ENCODE data around the gene SELENON.

The SELENON gene

GRCh38 chr1:25768999-25769398 lies 31.0 kb upstream of the SELENON start:
- Histone ChIP-seq H3K4me3 (IDR thresholded peaks at IDR 0.05; ENCODE audit: insufficient read depth, low read depth, low read length) (no peak overlapping the region), H3K27ac (no peak overlapping the region; the same call in 1 of the 2 replicates), H4K20me1 (ENCODE audit: insufficient read depth) (no peaks in the 10 kb centered on the region), H3K79me2 (ENCODE audit: insufficient read depth, low read depth) (no peaks in the 10 kb centered on the region), H3K4me2 (no peak overlapping the region), H3K27me3 (ENCODE audit: insufficient read depth, low read depth) (no peaks in the 10 kb centered on the region), H2AFZ (ENCODE audit: low read depth) (no peak overlapping the region), H3K9ac (no peak overlapping the region; the same call in 1 of the 2 replicates), H3K36me3 (ENCODE audit: insufficient read depth) (no peaks in the 10 kb centered on the region), H3K4me1 (ENCODE audit: low read depth, poor library complexity, severe bottlenecking) (peaks cover 89% of the 10 kb centered on the region)
- no peak for TF ChIP-seq CTCF (conservative IDR thresholded peaks at IDR 0.05; ENCODE audit: low read depth, low read length)

- Histone ChIP-seq H3K36me3 (ENCODE audit: insufficient read depth) (no peaks in the 10 kb centered on the region), H3K27ac (no peak overlapping the region; the same call in 1 of the 2 replicates), H2AFZ (ENCODE audit: low read depth) (no peak overlapping the region), H3K9ac (no peak overlapping the region), H3K4me1 (ENCODE audit: low read depth, poor library complexity, severe bottlenecking) (peaks cover 89% of the 10 kb centered on the region), H3K4me2 (no peak overlapping the region; the same call in 1 of the 2 replicates), H3K4me3 (IDR thresholded peaks at IDR 0.05; ENCODE audit: insufficient read depth, low read depth, low read length) (no peak overlapping the region), H3K79me2 (ENCODE audit: insufficient read depth, low read depth) (no peaks in the 10 kb centered on the region), H3K27me3 (ENCODE audit: insufficient read depth, low read depth) (no peaks in the 10 kb centered on the region), H4K20me1 (ENCODE audit: insufficient read depth) (no peaks in the 10 kb centered on the region)
- no peak for TF ChIP-seq CTCF (conservative IDR thresholded peaks at IDR 0.05; ENCODE audit: low read depth, low read length)
These were observed 30.2 kb upstream of the SELENON start for GRCh38 chr1:25769625-25770383.

- H3K27ac ChIP-seq, result peak overlapping the region; percentile 97; the same call in 1 of the 2 replicates
These were observed 29.3 kb upstream of the SELENON start for GRCh38 chr1:25770541-25771220.

More at GRCh38 chr1:25770541-25771220, 29.3 kb upstream of the SELENON start:
- Histone ChIP-seq H3K27me3 (ENCODE audit: insufficient read depth, low read depth) (no peaks in the 10 kb centered on the region), H3K79me2 (ENCODE audit: insufficient read depth, low read depth) (no peaks in the 10 kb centered on the region), H3K4me1 (ENCODE audit: low read depth, poor library complexity, severe bottlenecking) (peaks cover 87% of the 10 kb centered on the region), H4K20me1 (ENCODE audit: insufficient read depth) (no peaks in the 10 kb centered on the region), H2AFZ (ENCODE audit: low read depth) (no peak overlapping the region), H3K4me3 (IDR thresholded peaks at IDR 0.05; ENCODE audit: insufficient read depth, low read depth, low read length) (no peak overlapping the region), H3K36me3 (ENCODE audit: insufficient read depth) (no peaks in the 10 kb centered on the region), H3K9ac (no peak overlapping the region), H3K4me2 (peak overlapping the region; percentile 56; the same call in 1 of the 2 replicates)
- no peak for TF ChIP-seq CTCF (conservative IDR thresholded peaks at IDR 0.05; ENCODE audit: low read depth, low read length)

Measured in KMS-11 (cell line).